ENCODE results near the gene ST3GAL2.

GRCh38 chr16:70412385-70412784 is 26.5 kb downstream of the ST3GAL2 start:
- TF ChIP-seq CTCF (conservative IDR thresholded peaks at IDR 0.05; ENCODE audit: low read length) (no peak), EZH2phosphoT487 (IDR thresholded peaks at IDR 0.05; ENCODE audit: borderline replicate concordance, low read depth, low read length) (no peak)

All from OCI-LY7 (cell line).